NCI-H510A treated with DMSO at 0.1 percent for 48 hours (cell line): ENCODE measurements around the gene F12.
"Not testable (repeated sequence)": the region's sequence is repeated elsewhere in the genome, so short reads cannot be mapped to it uniquely, and the experiment has no call there.

Source experiments
- DNase-seq: peaks from one replicate; lab custom pipeline; 2025; lab: John Stamatoyannopoulos, UW

Gene F12

DNA sequence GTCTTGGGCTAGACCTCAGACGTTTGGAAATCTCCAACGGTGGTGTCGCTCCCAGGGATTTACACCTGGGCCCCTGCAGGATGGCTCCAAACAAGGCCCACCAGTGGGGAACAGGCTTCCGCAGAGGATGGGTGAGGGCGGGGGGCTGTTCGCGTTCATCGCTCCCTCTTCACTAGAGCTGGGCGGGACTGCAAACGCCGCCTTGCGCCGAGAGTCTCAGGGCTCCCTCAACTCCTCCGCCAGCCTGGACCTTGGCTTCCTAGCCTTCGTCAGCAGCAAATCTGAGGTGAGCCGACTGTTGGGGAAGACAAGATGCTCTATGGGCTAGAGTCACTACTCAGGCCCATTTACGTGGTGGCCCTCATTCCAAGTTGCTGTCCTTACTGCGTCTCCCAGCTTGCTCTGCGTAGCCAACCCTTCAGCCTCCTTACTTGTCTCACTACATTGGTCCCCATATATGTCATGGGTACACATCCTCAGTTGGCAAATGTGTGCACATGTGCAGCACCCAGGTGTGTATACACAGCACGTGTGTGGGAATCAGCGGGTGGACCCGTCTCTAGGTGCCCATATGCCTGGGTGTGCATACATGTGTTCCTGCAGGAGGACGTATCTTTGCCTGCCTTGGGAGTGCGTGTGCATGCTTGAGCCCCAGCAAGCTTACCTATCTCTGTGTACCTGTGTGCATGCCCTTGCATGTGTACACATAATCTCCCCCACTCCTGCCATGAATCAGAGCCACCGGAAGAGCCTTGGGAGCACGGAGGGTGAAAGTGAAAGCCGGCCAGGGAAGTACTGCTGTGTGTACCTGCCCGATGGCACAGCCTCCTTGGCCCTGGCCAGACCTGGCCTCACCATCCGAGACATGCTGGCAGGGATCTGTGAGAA is 41.1 kb downstream of the F12 start:
- no peak for DNase-seq

DNA sequence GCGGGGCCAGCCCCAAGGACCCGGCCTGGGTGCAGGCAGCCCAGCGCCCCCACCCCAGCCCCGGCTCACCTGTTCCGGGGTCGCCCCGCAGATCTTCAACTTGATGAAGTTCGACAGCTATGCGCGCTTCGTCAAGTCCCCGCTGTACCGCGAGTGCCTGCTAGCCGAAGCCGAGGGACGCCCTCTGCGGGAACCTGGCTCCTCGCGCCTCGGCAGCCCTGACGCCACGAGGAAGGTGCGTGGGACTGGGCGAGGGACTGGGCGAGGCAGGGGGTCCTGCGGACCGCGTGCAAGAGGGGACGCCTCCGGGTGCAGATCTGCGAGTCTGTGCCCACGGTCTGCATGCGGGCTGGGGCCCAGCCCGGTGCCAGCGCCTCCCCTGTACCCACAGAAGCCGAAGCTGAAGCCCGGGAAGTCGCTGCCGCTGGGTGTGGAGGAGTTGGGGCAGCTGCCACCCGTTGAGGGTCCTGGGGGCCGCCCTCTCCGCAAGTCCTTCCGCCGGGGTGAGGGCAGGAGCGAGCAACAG is 42.0 kb downstream of the F12 start:
- DNase-seq: no peak

DNA sequence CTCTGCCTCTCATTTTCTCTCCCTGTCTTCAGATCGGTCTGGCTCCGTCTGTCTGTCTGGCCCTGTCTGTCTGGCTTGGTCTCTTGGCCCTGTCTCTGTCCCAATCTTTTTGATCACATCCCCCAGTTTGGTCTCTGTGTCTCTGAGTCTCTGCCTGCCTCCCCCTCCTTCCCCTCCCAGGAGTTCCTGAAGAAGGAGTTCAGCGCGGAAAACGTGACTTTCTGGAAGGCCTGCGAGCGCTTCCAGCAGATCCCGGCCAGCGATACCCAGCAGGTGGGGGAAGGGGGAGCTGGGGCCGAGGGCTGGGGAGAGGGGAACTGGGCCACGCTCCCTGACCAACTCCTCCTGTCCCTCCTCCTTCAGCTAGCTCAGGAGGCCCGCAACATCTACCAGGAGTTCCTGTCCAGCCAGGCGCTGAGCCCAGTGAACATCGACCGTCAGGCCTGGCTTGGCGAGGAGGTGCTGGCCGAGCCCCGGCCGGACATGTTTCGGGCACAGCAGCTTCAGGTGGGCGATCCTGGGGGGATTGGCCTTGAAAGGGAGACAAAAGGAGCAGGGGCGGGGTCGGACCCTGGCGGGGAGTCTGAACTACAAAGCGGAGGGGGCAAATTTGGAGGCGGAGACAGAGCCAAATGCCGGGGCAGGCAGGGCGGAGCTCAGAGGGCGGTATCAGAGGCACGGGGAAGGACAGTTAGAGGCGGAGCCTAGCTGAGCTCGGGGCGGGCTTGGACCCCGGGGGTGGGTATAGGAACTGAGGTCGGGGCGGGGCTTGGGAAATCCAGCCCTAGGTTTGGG is 42.6 kb downstream of the F12 start:
- no peak for DNase-seq

DNA sequence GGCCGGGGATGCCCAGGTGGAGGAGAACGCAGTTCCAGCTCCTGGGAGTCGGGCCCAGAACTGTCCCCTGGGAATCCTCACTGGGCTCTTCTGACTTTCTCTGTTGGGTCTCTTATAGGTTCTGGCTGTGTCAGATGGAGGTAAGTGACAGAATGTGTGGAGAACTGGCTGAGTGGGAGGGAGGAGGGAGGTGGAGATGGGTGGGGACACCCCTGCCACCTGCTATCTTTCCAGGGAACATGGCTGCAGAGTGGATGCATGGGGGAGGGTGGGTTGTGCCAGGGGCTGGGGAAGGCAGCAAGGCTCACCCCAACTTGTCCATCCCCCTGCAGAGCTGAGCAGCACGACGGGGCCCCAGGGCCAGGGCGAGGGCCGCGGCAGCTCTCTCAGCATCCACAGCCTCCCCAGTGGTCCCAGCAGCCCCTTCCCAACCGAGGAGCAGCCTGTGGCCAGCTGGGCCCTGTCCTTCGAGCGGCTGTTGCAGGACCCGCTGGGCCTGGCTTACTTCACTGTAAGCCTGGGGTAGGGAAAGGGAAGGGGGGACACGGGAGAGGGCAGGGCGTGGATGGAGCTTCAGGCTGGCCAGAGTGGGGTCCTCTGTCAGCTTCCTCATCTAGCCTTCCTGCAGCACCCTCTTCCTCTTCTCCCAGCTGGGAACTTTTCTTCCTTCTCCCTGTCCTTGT is 43.4 kb downstream of the F12 start:
- DNase-seq: no peak

GRCh38 chr5:177364159-177364962 is 45.0 kb downstream of the F12 start:
- DNase-seq: no peak

- no peak for DNase-seq
These were observed 45.8 kb downstream of the F12 start for GRCh38 chr5:177363565-177363964.

- peak; percentile 49 for DNase-seq
These were observed 46.5 kb downstream of the F12 start for GRCh38 chr5:177362610-177363507.

DNA sequence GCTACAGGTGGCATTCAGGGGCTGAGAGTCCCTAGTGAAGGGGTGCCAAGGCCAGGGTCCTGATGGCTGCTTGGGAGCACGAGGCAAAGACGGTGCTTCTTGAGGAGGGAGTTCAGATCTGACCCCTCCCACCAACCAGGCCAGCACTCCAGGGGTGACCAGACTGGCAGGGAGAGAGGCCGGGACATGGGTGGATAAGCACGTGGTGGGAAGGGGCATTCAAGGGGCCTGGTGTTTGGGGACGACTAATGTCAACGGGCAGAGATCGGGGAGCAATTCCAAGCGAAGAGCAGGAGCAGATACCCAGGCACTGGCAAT is 47.1 kb downstream of the F12 start:
- DNase-seq: no peak

DNA sequence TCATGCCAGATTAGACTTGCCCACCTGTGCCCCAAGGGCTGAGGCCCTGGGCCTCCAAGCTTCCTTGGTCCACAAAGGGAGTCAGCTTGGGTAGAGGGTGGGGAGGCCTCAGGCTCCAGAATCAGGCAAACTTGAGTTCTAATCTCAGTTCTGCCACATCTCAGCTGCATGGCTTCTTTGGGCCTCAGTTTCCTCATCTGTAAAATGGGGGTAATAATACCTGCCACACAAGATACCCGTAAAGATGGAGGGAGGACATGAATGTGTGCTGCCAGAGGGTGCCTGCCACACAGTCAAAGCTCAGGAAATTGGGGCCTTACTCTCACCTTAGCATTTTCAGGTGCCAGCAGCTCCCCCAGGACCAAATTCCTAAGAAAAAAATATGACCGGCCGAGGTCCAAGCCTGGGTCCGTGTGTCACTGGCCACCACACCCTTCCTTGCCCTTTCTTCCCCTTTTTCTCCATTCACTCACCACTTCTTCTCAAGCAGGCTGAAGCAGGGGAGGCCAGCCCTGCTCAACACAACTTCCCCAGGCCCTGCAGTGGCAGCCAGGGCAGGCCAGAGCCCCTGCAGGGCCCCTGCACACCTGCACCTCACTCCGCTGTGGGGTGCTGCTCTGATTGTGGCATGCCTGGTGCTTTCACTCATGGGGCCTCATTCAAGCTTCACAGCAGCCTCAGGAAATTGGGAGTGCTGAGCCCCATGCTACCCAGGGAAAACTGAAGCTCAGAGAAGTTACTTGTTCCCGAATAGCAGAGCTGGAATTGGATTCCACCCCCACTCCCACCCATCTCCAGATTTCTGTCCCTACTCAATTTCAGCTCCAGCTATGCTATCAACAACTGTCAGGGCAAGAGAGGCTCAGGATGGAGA is 47.7 kb downstream of the F12 start:
- no peak for DNase-seq

- DNase-seq: not testable (repeated sequence)
These were observed 48.6 kb downstream of the F12 start for GRCh38 chr5:177360740-177361139.

DNA sequence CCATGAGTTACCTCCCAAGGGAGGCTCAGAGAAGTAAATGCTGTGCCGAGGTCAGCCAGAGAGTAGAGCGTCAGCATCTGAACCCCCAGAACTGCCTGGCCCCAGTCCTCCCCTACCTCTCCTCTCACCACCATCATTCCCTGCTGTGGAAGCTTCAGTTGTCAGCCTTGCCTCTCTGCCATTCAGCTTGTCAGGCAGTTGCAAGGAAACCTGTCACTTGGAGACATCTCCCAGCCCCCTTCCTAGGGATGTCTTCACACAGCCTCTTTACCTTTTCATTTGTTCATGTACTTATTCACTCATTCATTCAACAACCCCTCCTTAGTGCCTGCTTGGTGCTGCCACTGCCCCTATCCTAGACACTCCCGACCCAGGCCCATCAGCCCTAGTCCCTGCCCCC is 49.5 kb downstream of the F12 start:
- DNase-seq: no peak

DNA sequence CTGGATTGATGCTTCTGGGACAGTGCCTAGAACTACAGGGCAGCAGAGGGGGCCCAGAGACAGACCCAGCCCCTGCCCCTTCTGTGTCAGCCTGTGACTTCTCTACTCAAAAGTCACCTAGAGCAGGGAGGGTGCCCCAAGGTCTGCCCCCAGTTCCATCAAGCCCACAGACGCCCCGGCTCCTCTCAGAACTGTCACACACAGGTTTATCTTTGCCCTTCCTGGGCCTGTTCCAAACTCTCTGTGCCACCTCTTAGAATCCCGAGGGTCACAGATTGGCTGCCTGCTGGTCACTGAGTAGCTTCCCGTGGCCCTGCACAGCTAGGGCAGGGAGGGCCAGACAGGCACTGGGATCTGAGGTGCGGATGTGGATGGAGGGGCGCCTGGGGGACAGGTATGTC is 49.9 kb downstream of the F12 start:
- DNase-seq: no peak

GRCh38 chr5:177358370-177358819 is 51.0 kb downstream of the F12 start:
- DNase-seq: no peak

GRCh38 chr5:177357459-177358351 is 51.7 kb downstream of the F12 start, which contains the start of gene RGS14:
TSS of gene RGS14 (plus strand) at chr5:177357924. CDS start at chr5:177358025, 101 bp downstream.
- DNase-seq: peak; percentile 40

GRCh38 chr5:177357146-177357458 is 52.3 kb downstream of the F12 start:
- DNase-seq: no peak

DNA sequence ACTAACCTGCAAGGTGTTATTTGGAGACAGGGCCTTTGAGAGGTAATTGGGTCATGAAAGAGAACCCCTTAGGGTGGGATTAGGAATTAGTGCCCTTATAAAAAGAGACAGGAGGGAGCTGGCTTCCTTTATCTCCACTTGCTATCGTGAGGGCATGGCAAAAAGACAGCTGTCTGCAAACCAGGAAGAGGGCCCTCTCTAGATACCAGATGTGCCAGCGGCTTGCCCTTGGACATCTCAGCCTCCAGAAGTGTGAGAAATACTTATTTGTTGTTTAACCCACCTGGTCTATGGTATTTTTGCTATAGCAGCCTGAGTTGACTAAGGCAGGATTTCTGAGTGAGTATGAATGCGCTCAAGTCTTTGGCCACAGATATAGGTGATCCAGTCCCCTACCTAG is 52.6 kb downstream of the F12 start:
- no peak for DNase-seq

DNA sequence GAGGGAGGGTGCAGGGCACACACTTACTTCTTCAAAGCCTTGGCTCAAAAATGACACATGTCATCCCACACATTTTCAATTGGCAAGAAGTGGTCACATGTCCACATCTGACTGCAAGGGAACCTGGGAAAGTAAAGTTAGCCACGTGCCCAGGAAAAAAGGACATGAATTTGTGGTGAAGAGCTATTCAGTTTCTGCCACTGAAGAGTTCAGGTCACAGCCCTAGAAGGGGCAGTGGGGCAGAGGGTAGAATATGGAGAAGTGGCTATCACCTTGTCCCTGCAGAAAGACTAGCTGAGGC is 53.5 kb downstream of the F12 start:
- DNase-seq: no peak

DNA sequence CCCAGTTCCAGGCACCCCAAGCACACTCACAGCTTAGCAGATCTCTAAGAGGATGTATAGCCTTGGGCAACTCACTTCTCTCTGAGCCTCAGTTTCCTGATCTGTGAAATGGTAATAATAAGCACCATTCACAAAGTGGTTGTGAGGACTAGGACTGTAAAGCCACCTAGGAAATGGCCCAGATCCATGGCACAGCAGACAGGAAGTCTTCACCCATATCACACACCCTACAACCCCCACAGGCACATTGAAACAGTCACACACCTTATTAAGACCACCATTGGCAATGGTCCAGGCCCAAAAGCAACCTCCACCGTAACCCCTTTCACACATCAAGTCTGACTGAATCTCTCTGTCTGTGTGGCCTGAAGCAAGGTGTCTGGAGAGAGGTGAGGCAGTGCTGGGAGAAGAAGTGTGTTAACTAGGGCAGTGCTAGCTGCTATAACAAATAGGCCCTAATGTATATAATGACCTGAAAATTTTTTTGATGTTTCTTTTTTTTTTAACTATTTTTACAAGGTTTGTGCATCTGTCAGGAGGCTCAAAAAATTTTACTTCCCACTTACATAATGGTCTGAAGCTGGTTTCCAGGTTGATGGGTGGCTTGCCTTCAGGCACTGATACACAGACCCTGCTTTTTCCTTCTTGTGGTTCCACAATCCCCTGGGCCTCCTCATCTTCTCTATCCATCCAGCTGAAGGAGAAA is 54.0 kb downstream of the F12 start:
- DNase-seq: no peak
